Measurements from ENCODE around the gene MAP2K5.

MAP2K5 gene

DNA sequence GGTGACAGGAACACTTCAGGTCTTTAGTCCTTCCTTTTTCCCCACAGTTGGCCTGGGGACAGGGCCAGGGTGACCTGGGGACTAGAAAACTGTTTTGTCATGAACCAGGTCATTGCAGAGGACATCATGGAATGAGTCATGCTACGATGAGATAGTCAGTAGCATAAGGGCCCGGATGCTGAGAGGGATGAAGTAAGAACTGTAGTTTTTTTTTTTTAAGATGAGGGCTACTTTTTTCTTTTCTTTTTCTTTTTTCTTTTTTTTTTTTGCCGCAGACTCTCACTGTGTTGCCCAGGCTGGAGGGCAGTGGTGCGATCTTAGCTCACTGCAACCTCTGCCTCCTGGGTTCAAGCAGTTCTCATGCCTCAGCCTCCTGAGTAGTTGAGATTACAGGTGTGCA, 8.0 kb downstream of the MAP2K5 start:
- Histone ChIP-seq H3K4me1 (ENCODE audit: low read length) (no peaks in the 10 kb centered on the region), H3K9me3 (replicated peaks; ENCODE audit: insufficient read depth, low read length) (no peaks in the 10 kb centered on the region), H3K4me2 (ENCODE audit: low read depth, low read length) (no peak overlapping the region), H3K4me3 (ENCODE audit: low read length) (no peak overlapping the region), H3K27ac (ENCODE audit: low read length) (no peak overlapping the region), H3F3A (ENCODE audit: insufficient read depth, low read length) (no peaks in the 10 kb centered on the region), H3K27me3 (replicated peaks; ENCODE audit: insufficient read depth, low read length) (no peaks in the 10 kb centered on the region), H3K9me2 (replicated peaks; ENCODE audit: insufficient read depth, low read length) (no peaks in the 10 kb centered on the region), H3K9ac (ENCODE audit: low read length) (no peak overlapping the region), H4K20me1 (ENCODE audit: insufficient read depth, low read length) (no peaks in the 10 kb centered on the region), H3K79me2 (ENCODE audit: low read length) (no peaks in the 10 kb centered on the region), H3K36me3 (replicated peaks; ENCODE audit: insufficient read depth, low read length) (peaks cover 2% of the 10 kb centered on the region; the same call in 1 of the 2 replicates), H2AFZ (ENCODE audit: low read length) (no peak overlapping the region)
- TF ChIP-seq, protein P1, sequence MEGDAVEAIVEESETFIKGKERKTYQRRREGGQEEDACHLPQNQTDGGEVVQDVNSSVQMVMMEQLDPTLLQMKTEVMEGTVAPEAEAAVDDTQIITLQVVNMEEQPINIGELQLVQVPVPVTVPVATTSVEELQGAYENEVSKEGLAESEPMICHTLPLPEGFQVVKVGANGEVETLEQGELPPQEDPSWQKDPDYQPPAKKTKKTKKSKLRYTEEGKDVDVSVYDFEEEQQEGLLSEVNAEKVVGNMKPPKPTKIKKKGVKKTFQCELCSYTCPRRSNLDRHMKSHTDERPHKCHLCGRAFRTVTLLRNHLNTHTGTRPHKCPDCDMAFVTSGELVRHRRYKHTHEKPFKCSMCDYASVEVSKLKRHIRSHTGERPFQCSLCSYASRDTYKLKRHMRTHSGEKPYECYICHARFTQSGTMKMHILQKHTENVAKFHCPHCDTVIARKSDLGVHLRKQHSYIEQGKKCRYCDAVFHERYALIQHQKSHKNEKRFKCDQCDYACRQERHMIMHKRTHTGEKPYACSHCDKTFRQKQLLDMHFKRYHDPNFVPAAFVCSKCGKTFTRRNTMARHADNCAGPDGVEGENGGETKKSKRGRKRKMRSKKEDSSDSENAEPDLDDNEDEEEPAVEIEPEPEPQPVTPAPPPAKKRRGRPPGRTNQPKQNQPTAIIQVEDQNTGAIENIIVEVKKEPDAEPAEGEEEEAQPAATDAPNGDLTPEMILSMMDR (IDR thresholded peaks at IDR 0.05; ENCODE audit: low read length), result no peak
- TF ChIP-seq EZH2phosphoT487 (IDR thresholded peaks at IDR 0.05; ENCODE audit: low read length) (no peak), EZH2 (optimal IDR thresholded peaks at IDR 0.05; ENCODE audit: low read depth, low read length) (no peak)
- DNase-seq, result no peak

DNA sequence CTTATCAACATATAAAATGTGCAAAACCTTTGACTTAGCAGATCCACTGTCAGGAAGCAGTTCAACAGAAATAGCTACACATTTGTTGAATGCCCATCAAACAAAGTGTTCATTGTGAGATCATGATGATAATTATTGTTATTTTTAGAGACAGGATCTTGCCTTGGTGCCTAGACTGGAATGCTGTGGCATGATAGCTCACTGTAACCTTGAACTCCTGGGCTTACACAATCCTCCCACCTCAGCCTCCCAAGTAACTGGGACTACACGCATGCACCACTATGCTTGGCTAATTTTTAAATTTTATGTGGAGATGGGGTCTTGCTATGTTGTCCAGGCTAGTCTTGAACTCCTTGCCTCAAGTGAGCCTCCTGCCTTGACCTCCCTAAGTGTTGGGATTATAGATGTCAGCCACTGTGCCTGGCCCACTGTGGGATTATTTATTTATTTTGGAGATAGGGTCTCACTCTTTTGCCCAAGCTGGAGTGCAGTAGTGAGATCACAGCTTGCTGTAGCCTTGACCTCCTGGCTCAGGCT, 8.8 kb downstream of the MAP2K5 start:
- no peak overlapping the region for H3K27ac ChIP-seq (ENCODE audit: low read length)
- H3K4me2 ChIP-seq (ENCODE audit: low read depth, low read length), result no peak overlapping the region
- TF ChIP-seq, protein P1 (IDR thresholded peaks at IDR 0.05; ENCODE audit: low read length), result no peak
- no peak for TF ChIP-seq EZH2phosphoT487 (IDR thresholded peaks at IDR 0.05; ENCODE audit: low read length)
- TF ChIP-seq EZH2 (optimal IDR thresholded peaks at IDR 0.05; ENCODE audit: low read depth, low read length), result no peak
- no peak overlapping the region for H3K9ac ChIP-seq (ENCODE audit: low read length)
- H4K20me1 ChIP-seq (ENCODE audit: insufficient read depth, low read length), result no peaks in the 10 kb centered on the region
- no peak for DNase-seq
- no peaks in the 10 kb centered on the region for H3K4me1 ChIP-seq (ENCODE audit: low read length)
- H3F3A ChIP-seq (ENCODE audit: insufficient read depth, low read length), result no peaks in the 10 kb centered on the region
- H3K9me2 ChIP-seq (replicated peaks; ENCODE audit: insufficient read depth, low read length), result no peaks in the 10 kb centered on the region
- no peak overlapping the region for H2AFZ ChIP-seq (ENCODE audit: low read length)
- H3K4me3 ChIP-seq (ENCODE audit: low read length), result no peak overlapping the region
- H3K9me3 ChIP-seq (replicated peaks; ENCODE audit: insufficient read depth, low read length), result no peaks in the 10 kb centered on the region
- no peaks in the 10 kb centered on the region for H3K27me3 ChIP-seq (replicated peaks; ENCODE audit: insufficient read depth, low read length)
- H3K79me2 ChIP-seq (ENCODE audit: low read length), result no peaks in the 10 kb centered on the region
- peaks cover 2% of the 10 kb centered on the region; the same call in 1 of the 2 replicates for H3K36me3 ChIP-seq (replicated peaks; ENCODE audit: insufficient read depth, low read length)

DNA sequence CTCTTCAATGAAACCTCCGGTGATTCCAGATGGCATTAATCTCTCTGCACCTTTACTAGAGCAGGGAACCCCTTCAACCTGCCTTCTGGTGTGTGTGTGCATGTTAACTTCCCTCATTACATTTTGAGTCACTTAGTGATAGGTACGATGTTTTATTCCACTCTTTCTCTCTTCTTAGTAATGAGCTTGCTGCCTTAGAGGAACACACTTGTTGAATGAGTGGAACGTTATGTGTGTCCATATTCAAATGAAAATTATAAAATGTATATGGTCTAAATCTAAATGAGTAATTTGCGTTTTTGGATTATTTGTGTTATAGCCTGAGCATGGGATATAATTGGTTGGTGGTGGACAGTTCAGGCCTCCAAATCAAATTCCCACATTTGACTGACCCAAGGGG, 12.1 kb downstream of the MAP2K5 start:
- Histone ChIP-seq H3F3A (ENCODE audit: insufficient read depth, low read length) (no peaks in the 10 kb centered on the region), H3K9me2 (replicated peaks; ENCODE audit: insufficient read depth, low read length) (no peaks in the 10 kb centered on the region), H4K20me1 (ENCODE audit: insufficient read depth, low read length) (no peaks in the 10 kb centered on the region), H3K27ac (ENCODE audit: low read length) (no peak overlapping the region), H2AFZ (ENCODE audit: low read length) (no peak overlapping the region), H3K9me3 (replicated peaks; ENCODE audit: insufficient read depth, low read length) (no peaks in the 10 kb centered on the region), H3K4me2 (ENCODE audit: low read depth, low read length) (no peak overlapping the region), H3K4me1 (ENCODE audit: low read length) (no peaks in the 10 kb centered on the region), H3K27me3 (replicated peaks; ENCODE audit: insufficient read depth, low read length) (no peaks in the 10 kb centered on the region), H3K4me3 (ENCODE audit: low read length) (no peak overlapping the region), H3K36me3 (replicated peaks; ENCODE audit: insufficient read depth, low read length) (peaks cover 2% of the 10 kb centered on the region; the same call in 1 of the 2 replicates), H3K79me2 (ENCODE audit: low read length) (no peaks in the 10 kb centered on the region), H3K9ac (ENCODE audit: low read length) (no peak overlapping the region)
- no peak for DNase-seq
- TF ChIP-seq, protein P1 (IDR thresholded peaks at IDR 0.05; ENCODE audit: low read length), result no peak
- TF ChIP-seq EZH2 (optimal IDR thresholded peaks at IDR 0.05; ENCODE audit: low read depth, low read length) (no peak), EZH2phosphoT487 (IDR thresholded peaks at IDR 0.05; ENCODE audit: low read length) (no peak)

Measured in MM.1S (cell line).